OCI-LY3 (cell line): Measurements from ENCODE around the gene CHL1.

Experiments
- H2AFZ ChIP-seq: fragments of 200-600, 300-600 bp; shearing (Covaris generic); 2 replicates; pipeline ENCODE4 v1.6.0; 2014; ENCODE audit warnings: antibody characterized with exemption, low read depth, low read length
- H3K27ac ChIP-seq: fragments of 200-600, 300-600 bp; sonication (generic); 2 replicates; pipeline ENCODE4 v1.5.1; 2014; ENCODE audit warnings: mild to moderate bottlenecking, low read length, moderate library complexity, mixed read lengths
- H3K27me3 ChIP-seq: fragments of 200-600, 300-600 bp; sonication (generic); 2 replicates; pipeline ENCODE4 v1.6.1; 2014; ENCODE audit warnings: low read depth, low read length, mixed read lengths
- H3K36me3 ChIP-seq: fragments of 200-600, 300-600 bp; sonication (generic); replicated peaks from 2 replicates; pipeline ENCODE3; 2014; ENCODE audit warnings: low read depth, low read length, mixed read lengths
- H3K4me1 ChIP-seq: fragments of 300-600, 200-600 bp; sonication (generic); 2 replicates; pipeline ENCODE4 v1.6.1; 2014; ENCODE audit warnings: low read length, mixed read lengths
- H3K4me2 ChIP-seq: fragments of 200-600, 300-600 bp; sonication (generic); 2 replicates; pipeline ENCODE4 v1.6.1; 2014; ENCODE audit warnings: low read length, mixed read lengths
- H3K4me3 ChIP-seq: fragments of 300-600, 200-600 bp; sonication (generic); 2 replicates; pipeline ENCODE4 v1.5.1; 2014; ENCODE audit warnings: antibody characterized with exemption, mild to moderate bottlenecking, low read length, moderate library complexity
- H3K79me2 ChIP-seq: fragments of 300-600, 200-600 bp; shearing (Covaris generic); 2 replicates; pipeline ENCODE4 v1.6.1; 2014; ENCODE audit warnings: mild to moderate bottlenecking, low read length, mixed read lengths
- H3K9ac ChIP-seq: fragments of 300-600, 200-600 bp; shearing (Covaris generic); 2 replicates; pipeline ENCODE4 v1.6.0; 2014; ENCODE audit warnings: mild to moderate bottlenecking, low read length, moderate library complexity
- H3K9me3 ChIP-seq: fragments of 200-600, 300-600 bp; shearing (Covaris generic); 2 replicates; pipeline ENCODE4 v1.6.1; 2014; ENCODE audit warnings: low read length, mixed read lengths; ENCODE audit not compliant: insufficient read depth
- H4K20me1 ChIP-seq: fragments of 200-600, 300-600 bp; sonication (generic); 2 replicates; pipeline ENCODE4 v1.6.1; 2016; ENCODE audit warnings: low read length, mixed read lengths; ENCODE audit not compliant: insufficient read depth
- EZH2phosphoT487 ChIP-seq: fragments of 200-600 bp; shearing (Covaris generic); IDR thresholded peaks from 2 replicates; pipeline ENCODE4 v1.6.1; 2018; ENCODE audit warnings: antibody characterized with exemption, mixed run types, low read depth
- TF ChIP-seq, protein P1 (sequence below): fragments of 200-600, 300-600 bp; sonication (generic); IDR thresholded peaks from 2 replicates; pipeline ENCODE4 v1.5.1; 2014; ENCODE audit warnings: antibody characterized with exemption, low read length, low read depth

CHL1 gene

GRCh38 chr3:308597-309321 lies 112.2 kb downstream of the CHL1 start:
- H3K27me3 ChIP-seq: no peaks in the 10 kb centered on the region
- H3K4me1 ChIP-seq: no peaks in the 10 kb centered on the region
- H3K4me3 ChIP-seq: no peak overlapping the region
- TF ChIP-seq, protein P1, sequence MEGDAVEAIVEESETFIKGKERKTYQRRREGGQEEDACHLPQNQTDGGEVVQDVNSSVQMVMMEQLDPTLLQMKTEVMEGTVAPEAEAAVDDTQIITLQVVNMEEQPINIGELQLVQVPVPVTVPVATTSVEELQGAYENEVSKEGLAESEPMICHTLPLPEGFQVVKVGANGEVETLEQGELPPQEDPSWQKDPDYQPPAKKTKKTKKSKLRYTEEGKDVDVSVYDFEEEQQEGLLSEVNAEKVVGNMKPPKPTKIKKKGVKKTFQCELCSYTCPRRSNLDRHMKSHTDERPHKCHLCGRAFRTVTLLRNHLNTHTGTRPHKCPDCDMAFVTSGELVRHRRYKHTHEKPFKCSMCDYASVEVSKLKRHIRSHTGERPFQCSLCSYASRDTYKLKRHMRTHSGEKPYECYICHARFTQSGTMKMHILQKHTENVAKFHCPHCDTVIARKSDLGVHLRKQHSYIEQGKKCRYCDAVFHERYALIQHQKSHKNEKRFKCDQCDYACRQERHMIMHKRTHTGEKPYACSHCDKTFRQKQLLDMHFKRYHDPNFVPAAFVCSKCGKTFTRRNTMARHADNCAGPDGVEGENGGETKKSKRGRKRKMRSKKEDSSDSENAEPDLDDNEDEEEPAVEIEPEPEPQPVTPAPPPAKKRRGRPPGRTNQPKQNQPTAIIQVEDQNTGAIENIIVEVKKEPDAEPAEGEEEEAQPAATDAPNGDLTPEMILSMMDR: no peak
- TF ChIP-seq EZH2phosphoT487: no peak
- H2AFZ ChIP-seq: no peak overlapping the region
- H4K20me1 ChIP-seq: no peaks in the 10 kb centered on the region
- no peaks in the 10 kb centered on the region for H3K36me3 ChIP-seq
- no peaks in the 10 kb centered on the region for H3K9me3 ChIP-seq
- H3K9ac ChIP-seq: no peak overlapping the region
- no peaks in the 10 kb centered on the region for H3K79me2 ChIP-seq
- H3K4me2 ChIP-seq: no peak overlapping the region
- H3K27ac ChIP-seq: no peak overlapping the region

GRCh38 chr3:312160-312733 lies 115.7 kb downstream of the CHL1 start:
- no peak for TF ChIP-seq EZH2phosphoT487
- TF ChIP-seq, protein P1: no peak
- no peaks in the 10 kb centered on the region for H3K79me2 ChIP-seq
- no peak overlapping the region for H3K4me3 ChIP-seq

DNA sequence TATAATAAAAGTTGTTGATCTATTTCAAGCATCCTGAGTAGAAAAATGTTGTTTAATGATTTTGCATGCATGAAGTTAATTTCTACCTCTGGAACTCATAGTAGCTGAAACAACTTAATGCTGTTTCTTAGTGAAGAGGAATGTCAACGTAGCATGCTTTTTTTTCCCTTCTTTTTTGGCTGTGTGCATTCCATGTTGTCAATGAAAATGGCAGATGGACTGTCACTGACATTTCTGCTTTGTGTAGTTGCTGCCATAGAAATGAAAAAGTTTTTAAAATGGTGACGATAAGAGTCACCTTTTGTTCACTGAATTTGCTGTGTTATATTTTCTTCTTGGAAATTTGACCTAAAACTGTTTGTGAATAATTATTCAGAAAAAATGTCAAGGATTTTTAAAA lies 116.3 kb downstream of the CHL1 start:
- H3K9ac ChIP-seq: no peak overlapping the region
- no peak for TF ChIP-seq EZH2phosphoT487
- TF ChIP-seq, protein P1: no peak
- no peak overlapping the region for H3K27ac ChIP-seq
- H2AFZ ChIP-seq: no peak overlapping the region
- no peak overlapping the region for H3K4me3 ChIP-seq
- H3K4me2 ChIP-seq: no peak overlapping the region
- H3K79me2 ChIP-seq: no peaks in the 10 kb centered on the region
- no peaks in the 10 kb centered on the region for H3K27me3 ChIP-seq
- H4K20me1 ChIP-seq: no peaks in the 10 kb centered on the region
- no peaks in the 10 kb centered on the region for H3K9me3 ChIP-seq
- no peaks in the 10 kb centered on the region for H3K36me3 ChIP-seq
- no peaks in the 10 kb centered on the region for H3K4me1 ChIP-seq

More at GRCh38 chr3:312160-312733, 115.7 kb downstream of the CHL1 start:
- Histone ChIP-seq H3K4me2 (no peak overlapping the region), H3K9me3 (no peaks in the 10 kb centered on the region), H3K27me3 (no peaks in the 10 kb centered on the region), H4K20me1 (no peaks in the 10 kb centered on the region), H3K27ac (no peak overlapping the region), H3K36me3 (no peaks in the 10 kb centered on the region), H3K4me1 (no peaks in the 10 kb centered on the region), H2AFZ (no peak overlapping the region), H3K9ac (no peak overlapping the region)

- TF ChIP-seq EZH2phosphoT487: no peak
- TF ChIP-seq, protein P1: no peak
- H4K20me1 ChIP-seq: no peaks in the 10 kb centered on the region
- H3K36me3 ChIP-seq: no peaks in the 10 kb centered on the region
- H3K9ac ChIP-seq: no peak overlapping the region
- no peaks in the 10 kb centered on the region for H3K9me3 ChIP-seq
- H2AFZ ChIP-seq: no peak overlapping the region
- H3K27ac ChIP-seq: no peak overlapping the region
- no peak overlapping the region for H3K4me2 ChIP-seq
- no peaks in the 10 kb centered on the region for H3K4me1 ChIP-seq
- no peaks in the 10 kb centered on the region for H3K79me2 ChIP-seq
- H3K4me3 ChIP-seq: no peak overlapping the region
- no peaks in the 10 kb centered on the region for H3K27me3 ChIP-seq
Observed at GRCh38 chr3:317012-317411, 120.4 kb downstream of the CHL1 start.
